ENCODE results near the gene ANO10.

DNA sequence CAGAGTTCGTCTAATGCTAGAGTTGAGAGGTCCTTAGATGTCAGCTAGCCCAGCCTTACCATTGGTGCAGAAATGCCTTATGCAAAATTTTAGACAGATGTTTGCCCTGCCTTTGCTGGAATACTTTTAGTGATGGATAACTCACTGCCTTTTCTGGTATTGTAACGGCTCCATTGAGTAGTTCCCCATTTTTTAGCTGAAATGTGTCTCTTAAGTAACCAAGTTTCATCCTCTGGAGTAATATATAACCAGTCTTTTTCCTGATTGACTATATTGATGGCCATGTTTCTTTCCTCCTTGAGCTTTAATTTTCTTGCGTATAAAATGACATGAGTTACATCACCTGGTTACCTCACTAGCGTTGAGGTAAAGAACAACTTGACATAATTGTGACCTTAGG lies 290.4 kb downstream of the ANO10 start:
- TF ChIP-seq, protein P1, sequence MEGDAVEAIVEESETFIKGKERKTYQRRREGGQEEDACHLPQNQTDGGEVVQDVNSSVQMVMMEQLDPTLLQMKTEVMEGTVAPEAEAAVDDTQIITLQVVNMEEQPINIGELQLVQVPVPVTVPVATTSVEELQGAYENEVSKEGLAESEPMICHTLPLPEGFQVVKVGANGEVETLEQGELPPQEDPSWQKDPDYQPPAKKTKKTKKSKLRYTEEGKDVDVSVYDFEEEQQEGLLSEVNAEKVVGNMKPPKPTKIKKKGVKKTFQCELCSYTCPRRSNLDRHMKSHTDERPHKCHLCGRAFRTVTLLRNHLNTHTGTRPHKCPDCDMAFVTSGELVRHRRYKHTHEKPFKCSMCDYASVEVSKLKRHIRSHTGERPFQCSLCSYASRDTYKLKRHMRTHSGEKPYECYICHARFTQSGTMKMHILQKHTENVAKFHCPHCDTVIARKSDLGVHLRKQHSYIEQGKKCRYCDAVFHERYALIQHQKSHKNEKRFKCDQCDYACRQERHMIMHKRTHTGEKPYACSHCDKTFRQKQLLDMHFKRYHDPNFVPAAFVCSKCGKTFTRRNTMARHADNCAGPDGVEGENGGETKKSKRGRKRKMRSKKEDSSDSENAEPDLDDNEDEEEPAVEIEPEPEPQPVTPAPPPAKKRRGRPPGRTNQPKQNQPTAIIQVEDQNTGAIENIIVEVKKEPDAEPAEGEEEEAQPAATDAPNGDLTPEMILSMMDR (IDR thresholded peaks at IDR 0.05), result no peak
- TF ChIP-seq POLR2A (IDR thresholded peaks at IDR 0.05), result no peak

Measured in heart left ventricle (tissue), 13 donors.